DOHH2 (cell line): ENCODE data around the gene SPATS1.

Experiments used
- H3F3A ChIP-seq: fragments of 200-600 bp; sonication (generic), shearing (Covaris generic); 2 replicates; pipeline ENCODE4 v1.6.0; 2016; ENCODE audit warnings: antibody characterized with exemption, mild to moderate bottlenecking; ENCODE audit not compliant: control insufficient read depth, insufficient read depth
- H3K27ac ChIP-seq: fragments of 200-600 bp; sonication (generic); 2 replicates; pipeline ENCODE4 v1.5.1; 2014; ENCODE audit warnings: low read depth, mild to moderate bottlenecking, low read length, moderate library complexity
- H3K27me3 ChIP-seq: fragments of 200-600 bp; sonication (generic); 2 replicates; pipeline ENCODE4 v1.6.1; 2014; ENCODE audit warnings: mild to moderate bottlenecking, low read length, mixed read lengths; ENCODE audit not compliant: control insufficient read depth
- H3K36me3 ChIP-seq: fragments of 200-600 bp; sonication (generic); 2 replicates; pipeline ENCODE4 v1.6.1; 2014; ENCODE audit warnings: mild to moderate bottlenecking, low read length, moderate library complexity, mixed read lengths; ENCODE audit not compliant: control insufficient read depth
- H3K4me1 ChIP-seq: fragments of 200-600 bp; sonication (generic); 2 replicates; pipeline ENCODE4 v1.6.1; 2014; ENCODE audit warnings: mild to moderate bottlenecking, low read length, mixed read lengths; ENCODE audit not compliant: control insufficient read depth
- H3K4me2 ChIP-seq: fragments of 200-600 bp; sonication (generic); 2 replicates; pipeline ENCODE4 v1.6.0; 2014; ENCODE audit warnings: mild to moderate bottlenecking, low read length, moderate library complexity
- H3K4me3 ChIP-seq: fragments of 200-600 bp; sonication (generic); 2 replicates; pipeline ENCODE4 v1.5.1; 2014; ENCODE audit warnings: mild to moderate bottlenecking, low read length, mixed read lengths
- H3K79me2 ChIP-seq: fragments of 200-600 bp; sonication (generic); 2 replicates; pipeline ENCODE4 v1.6.1; 2014; ENCODE audit warnings: mild to moderate bottlenecking, low read length, mixed read lengths; ENCODE audit not compliant: control insufficient read depth
- H3K9me2 ChIP-seq: fragments of 200-600 bp; sonication (generic); replicated peaks from 2 replicates; pipeline ENCODE4 v1.6.1; 2014; ENCODE audit warnings: mild to moderate bottlenecking, low read length, mixed read lengths; ENCODE audit not compliant: control insufficient read depth
- H3K9me3 ChIP-seq: fragments of 200-600 bp; sonication (generic); 2 replicates; pipeline ENCODE4 v1.6.1; 2014; ENCODE audit warnings: antibody characterized with exemption, low read length, mixed read lengths; ENCODE audit not compliant: control insufficient read depth, insufficient read depth
- H4K20me1 ChIP-seq: fragments of 200-600 bp; sonication (generic); 2 replicates; pipeline ENCODE4 v1.6.0; 2014; ENCODE audit warnings: low read depth, mild to moderate bottlenecking, antibody characterized with exemption, low read length, moderate library complexity; ENCODE audit not compliant: control insufficient read depth, insufficient read depth
- EZH2phosphoT487 ChIP-seq: fragments of 200-600 bp; sonication (generic); IDR thresholded peaks from 2 replicates; pipeline ENCODE4 v1.6.1; 2017; ENCODE audit warnings: borderline replicate concordance, mild to moderate bottlenecking, antibody characterized with exemption, low read length, moderate library complexity, mixed read lengths
- TF ChIP-seq, protein P1 (sequence below): fragments of 200-600 bp; sonication (generic); IDR thresholded peaks from one replicate; pipeline ENCODE4 v1.5.1; 2014; ENCODE audit warnings: antibody characterized with exemption, mild to moderate bottlenecking, low read depth, low read length; ENCODE audit not compliant: poor library complexity, severe bottlenecking

The SPATS1 gene

DNA sequence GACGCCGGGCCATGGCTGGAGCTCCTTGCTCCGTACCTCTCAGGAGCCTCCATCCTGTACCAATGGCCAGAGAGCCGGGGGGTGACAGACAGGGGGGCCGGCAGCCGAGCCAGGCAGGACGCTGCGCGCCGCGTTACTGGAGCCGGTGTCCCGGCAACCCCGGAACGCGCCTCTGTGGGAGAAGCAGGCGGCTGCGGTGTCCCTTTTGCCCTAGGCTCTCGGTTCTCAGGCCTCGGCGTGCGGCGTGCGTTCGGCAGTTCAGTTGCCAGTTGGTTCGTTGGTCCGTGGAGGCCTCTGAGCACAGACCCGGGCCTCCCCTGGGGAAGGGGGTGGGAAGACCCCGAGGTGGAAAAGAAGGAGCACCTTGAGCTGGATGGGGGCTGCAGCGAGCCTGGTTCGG, at the start of gene SPATS1:
Gene SPATS1, plus strand, starts transcription at position 162 of the 400 bp plus-strand sequence. CDS start 446 bp downstream, outside the sequence.
- Histone ChIP-seq H4K20me1 (no peaks in the 10 kb centered on the region), H3K36me3 (no peaks in the 10 kb centered on the region), H3K4me2 (peak within 1 kb of the TSS; percentile 38), H3K9me2 (no peaks in the 10 kb centered on the region), H3K4me3 (no peak within 1 kb of the TSS; the same call in 1 of the 2 replicates), H3K27me3 (peaks cover 33% of the 10 kb centered on the region), H3F3A (no peaks in the 10 kb centered on the region), H3K4me1 (peaks cover 23% of the 10 kb centered on the region), H3K79me2 (no peaks in the 10 kb centered on the region), H3K27ac (no peak within 1 kb of the TSS), H3K9me3 (no peaks in the 10 kb centered on the region)
- TF ChIP-seq, protein P1, sequence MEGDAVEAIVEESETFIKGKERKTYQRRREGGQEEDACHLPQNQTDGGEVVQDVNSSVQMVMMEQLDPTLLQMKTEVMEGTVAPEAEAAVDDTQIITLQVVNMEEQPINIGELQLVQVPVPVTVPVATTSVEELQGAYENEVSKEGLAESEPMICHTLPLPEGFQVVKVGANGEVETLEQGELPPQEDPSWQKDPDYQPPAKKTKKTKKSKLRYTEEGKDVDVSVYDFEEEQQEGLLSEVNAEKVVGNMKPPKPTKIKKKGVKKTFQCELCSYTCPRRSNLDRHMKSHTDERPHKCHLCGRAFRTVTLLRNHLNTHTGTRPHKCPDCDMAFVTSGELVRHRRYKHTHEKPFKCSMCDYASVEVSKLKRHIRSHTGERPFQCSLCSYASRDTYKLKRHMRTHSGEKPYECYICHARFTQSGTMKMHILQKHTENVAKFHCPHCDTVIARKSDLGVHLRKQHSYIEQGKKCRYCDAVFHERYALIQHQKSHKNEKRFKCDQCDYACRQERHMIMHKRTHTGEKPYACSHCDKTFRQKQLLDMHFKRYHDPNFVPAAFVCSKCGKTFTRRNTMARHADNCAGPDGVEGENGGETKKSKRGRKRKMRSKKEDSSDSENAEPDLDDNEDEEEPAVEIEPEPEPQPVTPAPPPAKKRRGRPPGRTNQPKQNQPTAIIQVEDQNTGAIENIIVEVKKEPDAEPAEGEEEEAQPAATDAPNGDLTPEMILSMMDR: no peak
- no peak for TF ChIP-seq EZH2phosphoT487

DNA sequence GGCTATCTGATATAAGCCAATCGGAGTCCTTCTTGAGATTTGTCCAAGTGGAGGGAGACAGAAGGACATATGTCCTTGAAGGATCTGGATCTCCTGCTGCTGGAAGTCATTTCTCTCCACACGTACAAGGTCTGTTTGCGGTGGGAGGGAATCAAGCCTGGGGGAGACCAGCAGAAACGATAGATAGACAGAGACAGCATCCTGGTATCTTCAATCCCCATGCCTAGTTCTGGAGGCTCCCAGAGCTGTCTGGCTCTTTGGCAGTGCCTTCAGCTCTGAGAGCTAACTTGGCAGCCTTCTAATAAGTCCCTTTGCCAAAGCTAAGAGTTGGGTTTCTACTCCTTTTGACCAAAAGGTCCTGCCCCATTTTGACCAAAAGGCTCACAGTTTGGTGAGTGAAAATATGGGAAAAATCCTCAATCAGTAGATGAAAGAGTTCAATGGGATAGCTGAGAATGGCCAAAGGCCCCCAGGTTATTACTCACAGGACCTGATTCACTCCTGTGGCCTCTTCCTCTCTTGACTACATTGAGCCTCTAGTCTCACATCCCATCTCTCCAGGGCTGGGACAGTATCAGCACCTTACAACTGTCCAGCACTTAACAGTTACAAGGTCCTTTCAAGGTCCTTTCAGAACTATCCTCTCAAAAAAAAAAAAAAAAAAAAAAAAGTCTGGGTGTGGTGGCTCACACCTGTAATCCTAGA, 49.6 kb upstream of the SPATS1 start:
- no peaks in the 10 kb centered on the region for H3K79me2 ChIP-seq
- H3F3A ChIP-seq: no peaks in the 10 kb centered on the region
- H4K20me1 ChIP-seq: peaks cover 3% of the 10 kb centered on the region; the same call in 1 of the 2 replicates
- peaks cover 52% of the 10 kb centered on the region for H3K27me3 ChIP-seq
- H3K27ac ChIP-seq: no peak overlapping the region
- no peaks in the 10 kb centered on the region for H3K9me3 ChIP-seq
- no peaks in the 10 kb centered on the region for H3K9me2 ChIP-seq
- H3K4me2 ChIP-seq: no peak overlapping the region
- H3K36me3 ChIP-seq: no peaks in the 10 kb centered on the region
- TF ChIP-seq, protein P1: no peak
- no peak for TF ChIP-seq EZH2phosphoT487
- no peaks in the 10 kb centered on the region for H3K4me1 ChIP-seq
- H3K4me3 ChIP-seq: no peak overlapping the region

DNA sequence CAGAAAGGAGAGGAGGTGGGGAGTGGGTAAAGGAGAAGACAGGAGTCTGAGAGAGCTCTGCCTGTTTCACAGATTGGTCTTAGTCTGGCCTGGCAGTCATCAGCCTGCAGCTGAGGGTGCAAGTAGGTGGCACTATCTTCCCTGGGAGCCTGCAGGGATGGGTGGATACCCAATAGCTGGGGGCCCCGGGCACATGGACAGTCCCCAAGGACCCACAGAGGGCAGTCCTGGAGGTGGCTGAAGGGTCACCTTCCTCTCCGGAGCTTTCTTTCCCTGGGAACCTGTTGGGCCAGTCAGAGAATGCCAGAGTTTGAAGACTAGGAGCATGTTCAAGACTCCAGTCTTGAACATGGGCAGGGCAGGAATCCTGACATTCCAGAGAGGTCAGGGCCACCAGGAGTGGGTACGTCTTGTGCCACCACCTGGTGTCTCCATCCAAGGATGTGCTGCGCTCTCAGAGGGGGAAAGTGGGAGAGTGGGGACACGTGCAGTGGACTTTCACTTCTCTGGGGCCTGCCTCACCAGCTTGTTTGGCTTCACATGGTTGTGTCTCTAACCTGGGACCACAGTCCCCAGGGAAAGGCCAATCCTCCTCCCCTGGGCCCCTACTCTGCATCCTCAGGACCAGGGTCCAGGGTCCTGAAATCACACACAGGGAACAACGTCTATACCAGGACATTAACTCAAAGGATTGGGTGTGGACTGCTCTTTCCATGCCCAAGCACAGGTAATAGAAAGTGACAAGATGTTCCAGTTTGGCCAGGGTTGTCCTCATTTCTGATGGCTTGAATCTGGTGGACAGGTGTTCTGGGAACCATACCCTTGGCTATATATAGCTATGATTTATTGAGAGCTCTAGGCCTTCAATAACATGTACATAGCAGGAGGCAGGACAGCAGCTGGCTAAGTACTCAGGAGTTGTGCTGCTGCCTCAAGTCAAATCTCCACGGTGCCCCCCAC, 47.3 kb upstream of the SPATS1 start:
- TF ChIP-seq, protein P1: no peak
- TF ChIP-seq EZH2phosphoT487: no peak
- H4K20me1 ChIP-seq: peaks cover 3% of the 10 kb centered on the region; the same call in 1 of the 2 replicates
- no peaks in the 10 kb centered on the region for H3K4me1 ChIP-seq
- no peaks in the 10 kb centered on the region for H3F3A ChIP-seq
- H3K27me3 ChIP-seq: peaks cover 47% of the 10 kb centered on the region
- H3K79me2 ChIP-seq: no peaks in the 10 kb centered on the region
- no peak overlapping the region for H3K4me3 ChIP-seq
- H3K36me3 ChIP-seq: no peaks in the 10 kb centered on the region; the same call in 1 of the 2 replicates
- H3K27ac ChIP-seq: no peak overlapping the region
- no peaks in the 10 kb centered on the region for H3K9me2 ChIP-seq
- no peaks in the 10 kb centered on the region for H3K9me3 ChIP-seq
- no peak overlapping the region for H3K4me2 ChIP-seq
